SH-SY5Y (cell line): ENCODE data around the gene CPSF4L.
A peak's percentile ranks its signal among the peaks of the same experiment; 100 is the strongest.

Experiments used
- GATA2 ChIP-seq: IDR thresholded peaks from 2 replicates; pipeline ENCODE4 v1.6.1; 2011; ENCODE audit warnings: mild to moderate bottlenecking, low read depth, low read length
- GATA3 ChIP-seq: IDR thresholded peaks from 2 replicates; pipeline ENCODE4 v1.6.1; 2011; ENCODE audit warnings: low read depth, mild to moderate bottlenecking, low read length, moderate library complexity

The CPSF4L gene

GRCh38 chr17:73265646-73266640, 4.3 kb upstream of the CPSF4L start:
- TF ChIP-seq GATA3 (no peak), GATA2 (no peak)

GRCh38 chr17:73262676-73263642, 1.3 kb upstream of the CPSF4L start:
- no peak for TF ChIP-seq GATA3
- no peak for TF ChIP-seq GATA2

GRCh38 chr17:73261952-73262675, 434 bp upstream of the CPSF4L start:
- no peak for TF ChIP-seq GATA2
- no peak for TF ChIP-seq GATA3

GRCh38 chr17:73257516-73257915, 4.2 kb downstream of the CPSF4L start:
- TF ChIP-seq GATA2 (no peak), GATA3 (no peak)

- no peak for TF ChIP-seq GATA3
These were observed 5.5 kb downstream of the CPSF4L start for GRCh38 chr17:73256220-73256619.

- TF ChIP-seq GATA3 (peak; percentile 91), GATA2 (peak; percentile 98)
These were observed 6.0 kb downstream of the CPSF4L start for GRCh38 chr17:73255671-73256181.

GRCh38 chr17:73251871-73252270, 9.8 kb downstream of the CPSF4L start:
- TF ChIP-seq GATA2 = no peak
- TF ChIP-seq GATA3 = no peak

- TF ChIP-seq GATA2 = no peak
- TF ChIP-seq GATA3 = no peak
These were observed 10.6 kb downstream of the CPSF4L start for GRCh38 chr17:73250851-73251640.

GRCh38 chr17:73249700-73250099, 12.0 kb downstream of the CPSF4L start:
- TF ChIP-seq GATA2 (no peak), GATA3 (no peak)

GRCh38 chr17:73248532-73248931, 13.1 kb downstream of the CPSF4L start:
- TF ChIP-seq GATA2 (no peak), GATA3 (no peak)

- TF ChIP-seq GATA3 (no peak), GATA2 (no peak)
These were observed 14.0 kb downstream of the CPSF4L start for GRCh38 chr17:73247726-73248125.

- TF ChIP-seq GATA3 (no peak), GATA2 (no peak)
These were observed 21.1 kb downstream of the CPSF4L start for GRCh38 chr17:73240561-73240960.

- no peak for TF ChIP-seq GATA3
- no peak for TF ChIP-seq GATA2
These were observed 24.0 kb downstream of the CPSF4L start for GRCh38 chr17:73237714-73238113.

- TF ChIP-seq GATA2 (no peak), GATA3 (no peak)
These were observed 26.9 kb downstream of the CPSF4L start for GRCh38 chr17:73234736-73235135.
